ENCODE data around the gene RABAC1. TPM values are rescaled to one million over a fixed set of nuclear protein-coding genes. Genes with fewer than 3 reads are reported as not detected.

Gene RABAC1
- total and polyA plus RNA-seq, 8 donors = 53.1 to 186 (median 74.2) TPM

DNA sequence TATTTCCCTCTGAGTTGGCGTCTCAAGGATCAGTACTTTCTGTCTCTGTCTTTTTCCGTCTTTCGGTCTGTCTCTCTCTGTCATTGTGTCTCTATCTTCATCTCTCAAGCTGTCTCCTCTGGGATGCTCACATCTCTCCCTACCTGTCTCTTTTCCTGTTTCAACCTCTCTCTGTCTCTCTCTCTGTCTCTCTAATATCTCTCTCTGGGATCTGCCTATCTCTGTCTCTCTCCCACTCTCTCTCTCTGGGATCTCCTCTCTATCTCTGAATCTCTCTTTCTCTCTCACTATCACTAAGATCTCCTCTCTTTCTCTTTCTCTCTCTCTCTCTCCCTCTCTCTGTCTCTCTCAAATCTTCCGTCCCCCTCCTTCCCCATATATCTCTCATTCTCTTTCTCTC is 30.9 kb upstream of the RABAC1 start:
- Histone ChIP-seq H3K27me3 (peaks cover 9 to 54% of the 10 kb centered on the region in 2 donors), H3K4me1 (peaks cover 0 to 9% of the 10 kb centered on the region in 2 donors), H3K27ac (no peak overlapping the region), H3K9me3 (no peaks in the 10 kb centered on the region), H3K4me3 (no peak overlapping the region), H3K36me3 (no peaks in the 10 kb centered on the region)
- no peak for TF ChIP-seq CTCF (IDR thresholded peaks at IDR 0.05)
- ATAC-seq (no peak), DNase-seq (no peak)
- intact Hi-C loops (cut with DNase I) = no loop called here

GRCh38 chr19:41988947-41989346 is 29.8 kb upstream of the RABAC1 start:
- intact Hi-C loops (cut with DNase I) = no loop called here
- DNase-seq = peak in 1 of 4 donors; percentile 21
- no peak overlapping the region for H3K27ac ChIP-seq
- H3K4me1 ChIP-seq = peaks cover 0 to 5% of the 10 kb centered on the region in 2 donors
- no peak for TF ChIP-seq CTCF (IDR thresholded peaks at IDR 0.05)
- ATAC-seq = no peak
- H3K4me3 ChIP-seq = no peak overlapping the region
- no peaks in the 10 kb centered on the region for H3K9me3 ChIP-seq
- no peaks in the 10 kb centered on the region for H3K36me3 ChIP-seq
- peaks cover 6 to 43% of the 10 kb centered on the region in 2 donors for H3K27me3 ChIP-seq

DNA sequence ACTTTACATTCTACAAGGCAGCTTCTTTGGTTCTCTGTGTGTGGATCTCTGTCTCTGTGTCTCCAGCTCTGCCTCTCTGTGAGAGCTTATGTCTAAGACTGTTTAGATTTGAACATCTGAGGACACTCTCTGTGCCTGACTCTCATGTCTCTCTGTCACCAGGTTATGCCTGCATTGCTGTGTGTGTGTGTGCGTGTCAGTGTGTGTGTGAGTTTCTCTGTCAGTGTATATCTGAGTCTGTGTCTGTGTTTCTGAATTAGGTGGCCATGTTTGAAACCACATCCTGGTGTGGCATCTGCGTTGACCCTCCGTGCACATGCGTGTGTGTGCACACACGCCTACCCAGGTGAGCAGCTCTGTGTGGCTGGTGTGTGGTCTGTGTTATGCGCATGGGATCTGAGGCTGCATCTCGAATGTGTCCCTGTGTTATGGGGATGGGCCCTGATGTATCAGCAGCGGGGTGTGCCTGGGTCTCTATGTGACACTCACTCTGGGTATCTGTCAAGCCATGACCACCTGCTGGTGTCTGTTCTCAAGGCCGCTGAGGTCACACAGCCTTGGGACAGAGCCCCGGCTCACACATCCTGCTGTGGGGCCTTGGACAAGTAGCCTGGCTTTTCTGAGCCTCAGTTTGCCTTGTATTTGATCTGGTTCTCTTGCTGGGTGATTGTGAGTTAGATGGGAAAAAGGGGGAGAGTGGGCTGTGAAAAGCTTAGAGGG is 28.2 kb upstream of the RABAC1 start:
- DNase-seq = peak in 1 of 4 donors; percentile 39
- intact Hi-C loops (cut with DNase I) = no loop called here

DNA sequence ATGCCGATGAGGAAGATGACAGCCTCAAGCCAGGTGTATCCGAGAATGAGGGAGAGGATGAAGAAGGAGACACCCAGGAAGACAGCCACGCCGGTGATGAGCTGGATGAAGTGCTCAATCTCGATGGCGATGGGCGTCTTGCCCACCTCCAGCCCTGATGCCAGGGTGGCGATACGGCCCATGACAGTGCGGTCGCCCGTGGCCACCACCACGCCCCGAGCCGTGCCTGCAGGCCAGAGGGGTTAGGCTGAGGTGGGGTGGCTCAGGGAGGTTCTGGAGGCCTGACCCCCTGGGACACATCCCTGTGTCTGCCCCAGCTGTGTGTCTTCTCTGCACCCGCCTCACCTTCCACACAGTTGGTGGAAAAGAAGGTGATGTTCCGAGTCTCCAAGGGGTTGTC is 25.8 kb upstream of the RABAC1 start:
- no peak for TF ChIP-seq CTCF (IDR thresholded peaks at IDR 0.05)
- DNase-seq = no peak
- H3K9me3 ChIP-seq = no peaks in the 10 kb centered on the region
- H3K4me3 ChIP-seq = no peak overlapping the region
- H3K36me3 ChIP-seq = no peaks in the 10 kb centered on the region
- peaks cover 0 to 3% of the 10 kb centered on the region in 2 donors for H3K27me3 ChIP-seq
- H3K4me1 ChIP-seq = no peaks in the 10 kb centered on the region
- intact Hi-C loops (cut with DNase I) = no loop called here
- ATAC-seq = no peak
- no peak overlapping the region for H3K27ac ChIP-seq

More for the DNA sequence above, 28.2 kb upstream of the RABAC1 start:
- peaks cover 0 to 26% of the 10 kb centered on the region in 2 donors for H3K27me3 ChIP-seq
- no peak for TF ChIP-seq CTCF (IDR thresholded peaks at IDR 0.05)
- no peak for ATAC-seq
- no peaks in the 10 kb centered on the region for H3K9me3 ChIP-seq
- H3K4me3 ChIP-seq = no peak overlapping the region
- no peaks in the 10 kb centered on the region for H3K36me3 ChIP-seq
- no peak overlapping the region for H3K27ac ChIP-seq
- H3K4me1 ChIP-seq = no peaks in the 10 kb centered on the region

GRCh38 chr19:41981724-41982123 is 22.6 kb upstream of the RABAC1 start:
- no peak overlapping the region for H3K4me3 ChIP-seq
- DNase-seq (no peak), ATAC-seq (no peak)
- no peaks in the 10 kb centered on the region for H3K36me3 ChIP-seq
- peaks cover 0 to 10% of the 10 kb centered on the region in 2 donors for H3K27me3 ChIP-seq
- no peak overlapping the region for H3K27ac ChIP-seq
- H3K9me3 ChIP-seq = no peaks in the 10 kb centered on the region
- H3K4me1 ChIP-seq = no peaks in the 10 kb centered on the region
- TF ChIP-seq CTCF (IDR thresholded peaks at IDR 0.05) = no peak
- intact Hi-C loops (cut with DNase I) = no loop called here
